Neural cell (in vitro differentiated cells): Measurements from ENCODE around the gene PRPF38B. TPM values are rescaled to one million over a fixed set of nuclear protein-coding genes. Genes with fewer than 3 reads are reported as not detected.

Experiments
- H2AFZ ChIP-seq: fragments of 200-600, 300-800 bp; sonication (generic), shearing (Covaris generic); 2 replicates; pipeline ENCODE4 v1.6.0; 2014; ENCODE audit warnings: low read depth, mild to moderate bottlenecking, antibody characterized with exemption, low read length, moderate library complexity
- H3F3A ChIP-seq: fragments of 200-600 bp; shearing (Covaris generic); 2 replicates; pipeline ENCODE4 v1.6.1; 2016; ENCODE audit warnings: mild to moderate bottlenecking, moderate library complexity, mixed read lengths, antibody characterized with exemption, low read length; ENCODE audit not compliant: insufficient read depth, poor library complexity, severe bottlenecking
- H3K27ac ChIP-seq: fragments of 200-600, 300-800 bp; sonication (generic), shearing (Covaris generic); 2 replicates; pipeline ENCODE4 v1.5.1; 2014; ENCODE audit warnings: mild to moderate bottlenecking, low read length, moderate library complexity
- H3K27me3 ChIP-seq: fragments of 300-800, 200-600 bp; sonication (generic), shearing (Covaris generic); 2 replicates; pipeline ENCODE4 v1.6.0; 2014; ENCODE audit warnings: mild to moderate bottlenecking, low read depth, low read length, moderate library complexity; ENCODE audit not compliant: insufficient read depth
- H3K36me3 ChIP-seq: fragments of 300-800, 200-600 bp; sonication (generic), shearing (Covaris generic); 2 replicates; pipeline ENCODE4 v1.5.1; 2014; ENCODE audit warnings: mild to moderate bottlenecking, antibody characterized with exemption, low read length, moderate library complexity; ENCODE audit not compliant: insufficient read depth
- H3K4me2 ChIP-seq: fragments of 300-800, 200-600 bp; sonication (generic), shearing (Covaris generic); 2 replicates; pipeline ENCODE4 v1.6.0; 2014; ENCODE audit warnings: mild to moderate bottlenecking, low read length
- H3K4me3 ChIP-seq: fragments of 300-800, 200-600 bp; sonication (generic), shearing (Covaris generic); 2 replicates; pipeline ENCODE4 v1.5.1; 2014; ENCODE audit warnings: mild to moderate bottlenecking, low read length, moderate library complexity
- H3K79me2 ChIP-seq: fragments of 200-600 bp; shearing (Covaris generic); replicated peaks from 2 replicates; pipeline ENCODE4 v1.6.0; 2014; ENCODE audit warnings: mild to moderate bottlenecking, low read length, moderate library complexity; ENCODE audit not compliant: insufficient read depth
- H3K9ac ChIP-seq: fragments of 300-800, 200-600 bp; sonication (generic), shearing (Covaris generic); 2 replicates; pipeline ENCODE4 v1.6.1; 2016; ENCODE audit warnings: mild to moderate bottlenecking, low read length, mixed read lengths
- H3K9me2 ChIP-seq: fragments of 200-600 bp; shearing (Covaris generic); 2 replicates; pipeline ENCODE4 v1.6.1; 2016; ENCODE audit warnings: mild to moderate bottlenecking, low read length, mixed read lengths; ENCODE audit not compliant: insufficient read depth
- H3K9me3 ChIP-seq: fragments of 200-600, 300-800 bp; sonication (generic), shearing (Covaris generic); 2 replicates; pipeline ENCODE4 v1.6.1; 2016; ENCODE audit warnings: mild to moderate bottlenecking, mixed run types, low read length, moderate library complexity, mixed read lengths
- H4K20me1 ChIP-seq: fragments of 200-600 bp; shearing (Covaris generic); 2 replicates; pipeline ENCODE4 v1.6.1; 2016; ENCODE audit warnings: mild to moderate bottlenecking, mixed run types; ENCODE audit not compliant: insufficient read depth
- EP300 ChIP-seq: fragments of 450-650 bp; conservative IDR thresholded peaks from 2 replicates; pipeline ENCODE4 v1.6.1; 2014; ENCODE audit warnings: antibody characterized with exemption, mild to moderate bottlenecking, moderate library complexity; ENCODE audit not compliant: poor library complexity, severe bottlenecking
- EZH2 ChIP-seq: fragments of 200-600, 300-800 bp; shearing (Covaris generic), sonication (generic); IDR thresholded peaks from 2 replicates; pipeline ENCODE4 v1.6.1; 2014; ENCODE audit warnings: antibody characterized with exemption, low read length, borderline replicate concordance, mild to moderate bottlenecking; ENCODE audit not compliant: insufficient read depth, poor library complexity, severe bottlenecking
- MXI1 ChIP-seq: fragments of 450-650 bp; conservative IDR thresholded peaks from 2 replicates; pipeline ENCODE4 v1.6.1; 2014; ENCODE audit warnings: antibody characterized with exemption, mild to moderate bottlenecking; ENCODE audit not compliant: poor library complexity, severe bottlenecking
- POLR2AphosphoS5 ChIP-seq: IDR thresholded peaks from 2 replicates; pipeline ENCODE4 v1.6.1; 2012
- RAD21 ChIP-seq: fragments of 450-650 bp; conservative IDR thresholded peaks from 2 replicates; pipeline ENCODE4 v1.6.1; 2014; ENCODE audit warnings: antibody characterized with exemption, mild to moderate bottlenecking, moderate library complexity
- SMC3 ChIP-seq: fragments of 450-650 bp; conservative IDR thresholded peaks from 2 replicates; pipeline ENCODE4 v1.6.1; 2014; ENCODE audit warnings: antibody characterized with exemption, mild to moderate bottlenecking, moderate library complexity; ENCODE audit not compliant: poor library complexity
- TAF1 ChIP-seq: IDR thresholded peaks from 2 replicates; pipeline ENCODE4 v1.6.1; 2012; ENCODE audit warnings: low read depth
- polyA plus RNA-seq: library from polyadenylated mRNA; depleted of rRNA; stranded (reverse); fragments of >200 nt; gene quantifications from 2 replicates; pipeline ENCODE4 v1.2.3, GENCODE V29; 2014
- TF ChIP-seq, protein P1 (sequence below): IDR thresholded peaks from 2 replicates; pipeline ENCODE4 v1.6.1; 2012; ENCODE audit warnings: borderline replicate concordance
- TF ChIP-seq, protein P2 (sequence below): fragments of 450-650 bp; IDR thresholded peaks from 2 replicates; pipeline ENCODE4 v1.5.1; 2014; ENCODE audit warnings: antibody characterized with exemption, mild to moderate bottlenecking, moderate library complexity; ENCODE audit not compliant: poor library complexity, severe bottlenecking

PRPF38B gene
- polyA plus RNA-seq, 1 donor from 2014 or later: 31.9 TPM

- Histone ChIP-seq H3K9me3 (no peaks in the 10 kb centered on the region), H3K9me2 (no peaks in the 10 kb centered on the region), H3F3A (no peaks in the 10 kb centered on the region), H3K4me2 (no peak overlapping the region), H4K20me1 (no peaks in the 10 kb centered on the region), H3K79me2 (peaks cover 1% of the 10 kb centered on the region), H3K4me3 (no peak overlapping the region), H3K9ac (no peak overlapping the region), H3K27ac (no peak overlapping the region), H3K27me3 (no peaks in the 10 kb centered on the region), H2AFZ (no peak overlapping the region), H3K36me3 (no peaks in the 10 kb centered on the region)
- TF ChIP-seq MXI1 (no peak), SMC3 (no peak), EZH2 (no peak), POLR2AphosphoS5 (no peak)
These were observed 50.1 kb downstream of the PRPF38B start for GRCh38 chr1:108742253-108742652.

DNA sequence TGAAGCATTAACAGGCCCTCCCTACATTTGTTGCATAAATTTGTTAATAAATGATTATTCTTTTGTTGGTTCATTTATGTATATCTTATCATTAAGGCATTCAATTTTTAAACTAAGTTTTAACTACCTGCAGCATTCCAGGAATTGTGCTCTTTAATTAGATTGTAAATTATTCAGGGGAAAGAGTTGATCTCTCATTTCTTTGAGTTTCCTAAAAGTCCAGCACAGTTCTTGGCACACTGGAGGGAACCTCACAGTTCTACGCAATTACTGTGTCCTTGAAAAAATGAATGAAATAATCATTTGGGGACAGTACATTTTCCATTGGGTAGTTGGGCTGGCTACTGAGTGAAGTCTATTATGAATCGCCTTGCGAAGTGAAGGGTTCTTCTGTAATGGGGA is 53.9 kb downstream of the PRPF38B start:
- H3K4me3 ChIP-seq: peak overlapping the region; percentile 78
- H3K9me3 ChIP-seq: no peaks in the 10 kb centered on the region
- peak overlapping the region; percentile 23 for H2AFZ ChIP-seq
- peaks cover 12% of the 10 kb centered on the region for H3K79me2 ChIP-seq
- no peaks in the 10 kb centered on the region for H3K36me3 ChIP-seq
- no peaks in the 10 kb centered on the region for H4K20me1 ChIP-seq
- no peak overlapping the region for H3K4me2 ChIP-seq
- no peak overlapping the region for H3K27ac ChIP-seq
- TF ChIP-seq POLR2AphosphoS5 (no peak), MXI1 (no peak), SMC3 (no peak), TAF1 (no peak), RAD21 (no peak), EZH2 (no peak), EP300 (no peak)
- TF ChIP-seq, protein P1, sequence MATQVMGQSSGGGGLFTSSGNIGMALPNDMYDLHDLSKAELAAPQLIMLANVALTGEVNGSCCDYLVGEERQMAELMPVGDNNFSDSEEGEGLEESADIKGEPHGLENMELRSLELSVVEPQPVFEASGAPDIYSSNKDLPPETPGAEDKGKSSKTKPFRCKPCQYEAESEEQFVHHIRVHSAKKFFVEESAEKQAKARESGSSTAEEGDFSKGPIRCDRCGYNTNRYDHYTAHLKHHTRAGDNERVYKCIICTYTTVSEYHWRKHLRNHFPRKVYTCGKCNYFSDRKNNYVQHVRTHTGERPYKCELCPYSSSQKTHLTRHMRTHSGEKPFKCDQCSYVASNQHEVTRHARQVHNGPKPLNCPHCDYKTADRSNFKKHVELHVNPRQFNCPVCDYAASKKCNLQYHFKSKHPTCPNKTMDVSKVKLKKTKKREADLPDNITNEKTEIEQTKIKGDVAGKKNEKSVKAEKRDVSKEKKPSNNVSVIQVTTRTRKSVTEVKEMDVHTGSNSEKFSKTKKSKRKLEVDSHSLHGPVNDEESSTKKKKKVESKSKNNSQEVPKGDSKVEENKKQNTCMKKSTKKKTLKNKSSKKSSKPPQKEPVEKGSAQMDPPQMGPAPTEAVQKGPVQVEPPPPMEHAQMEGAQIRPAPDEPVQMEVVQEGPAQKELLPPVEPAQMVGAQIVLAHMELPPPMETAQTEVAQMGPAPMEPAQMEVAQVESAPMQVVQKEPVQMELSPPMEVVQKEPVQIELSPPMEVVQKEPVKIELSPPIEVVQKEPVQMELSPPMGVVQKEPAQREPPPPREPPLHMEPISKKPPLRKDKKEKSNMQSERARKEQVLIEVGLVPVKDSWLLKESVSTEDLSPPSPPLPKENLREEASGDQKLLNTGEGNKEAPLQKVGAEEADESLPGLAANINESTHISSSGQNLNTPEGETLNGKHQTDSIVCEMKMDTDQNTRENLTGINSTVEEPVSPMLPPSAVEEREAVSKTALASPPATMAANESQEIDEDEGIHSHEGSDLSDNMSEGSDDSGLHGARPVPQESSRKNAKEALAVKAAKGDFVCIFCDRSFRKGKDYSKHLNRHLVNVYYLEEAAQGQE: no peak
- TF ChIP-seq, protein P2, sequence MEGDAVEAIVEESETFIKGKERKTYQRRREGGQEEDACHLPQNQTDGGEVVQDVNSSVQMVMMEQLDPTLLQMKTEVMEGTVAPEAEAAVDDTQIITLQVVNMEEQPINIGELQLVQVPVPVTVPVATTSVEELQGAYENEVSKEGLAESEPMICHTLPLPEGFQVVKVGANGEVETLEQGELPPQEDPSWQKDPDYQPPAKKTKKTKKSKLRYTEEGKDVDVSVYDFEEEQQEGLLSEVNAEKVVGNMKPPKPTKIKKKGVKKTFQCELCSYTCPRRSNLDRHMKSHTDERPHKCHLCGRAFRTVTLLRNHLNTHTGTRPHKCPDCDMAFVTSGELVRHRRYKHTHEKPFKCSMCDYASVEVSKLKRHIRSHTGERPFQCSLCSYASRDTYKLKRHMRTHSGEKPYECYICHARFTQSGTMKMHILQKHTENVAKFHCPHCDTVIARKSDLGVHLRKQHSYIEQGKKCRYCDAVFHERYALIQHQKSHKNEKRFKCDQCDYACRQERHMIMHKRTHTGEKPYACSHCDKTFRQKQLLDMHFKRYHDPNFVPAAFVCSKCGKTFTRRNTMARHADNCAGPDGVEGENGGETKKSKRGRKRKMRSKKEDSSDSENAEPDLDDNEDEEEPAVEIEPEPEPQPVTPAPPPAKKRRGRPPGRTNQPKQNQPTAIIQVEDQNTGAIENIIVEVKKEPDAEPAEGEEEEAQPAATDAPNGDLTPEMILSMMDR: no peak
- no peak overlapping the region for H3K9ac ChIP-seq
- no peaks in the 10 kb centered on the region for H3F3A ChIP-seq
- no peaks in the 10 kb centered on the region for H3K9me2 ChIP-seq
- no peaks in the 10 kb centered on the region for H3K27me3 ChIP-seq
